Esophagus squamous epithelium (tissue), 5 donors: ENCODE data around the gene PRKCD. TPM values are rescaled to one million over a fixed set of nuclear protein-coding genes. Genes with fewer than 3 reads are reported as not detected.

ENCODE experiments used
- DNase-seq: peaks from one replicate; lab custom pipeline; 2025; lab: John Stamatoyannopoulos, UW
- H3K27ac ChIP-seq, 4 donors: fragments of 200-600 bp; sonication (generic); one replicate each; pipeline ENCODE4 v1.5.1; 2016 to 2019; ENCODE audit warnings: mild to moderate bottlenecking in 1 of 4
- H3K27me3 ChIP-seq, 4 donors: fragments of 200-600 bp; sonication (generic); 1 replicate in 3 of 4; 2 replicates in 1 of 4; pipeline versions ENCODE4 v1.5.1 to v1.6.0; 2017 to 2021; ENCODE audit warnings: antibody characterized with exemption in 1 of 4
- H3K36me3 ChIP-seq, 3 donors: fragments of 200-600 bp; sonication (generic); one replicate each; pipeline ENCODE4 v1.5.1; 2016 to 2019
- H3K4me1 ChIP-seq, 3 donors: fragments of 200-600 bp; sonication (generic); one replicate each; pipeline ENCODE4 v1.5.1; 2017 to 2019
- H3K4me3 ChIP-seq, 4 donors: fragments of 200-600 bp; sonication (generic); 1 replicate in 3 of 4; 2 replicates in 1 of 4; pipeline ENCODE4 v1.5.1; 2016 to 2019; ENCODE audit warnings: mild to moderate bottlenecking in 2 of 4, moderate library complexity in 1 of 4
- H3K9me3 ChIP-seq, 3 donors: fragments of 200-600 bp; sonication (generic); one replicate each; pipeline ENCODE4 v1.5.1; 2016 to 2019
- CTCF ChIP-seq, 6 experiments: fragments of 450-650 bp in 4 of 6; fragments of 200-600 bp in 2 of 6; sonication (generic) in 2 of 6; IDR thresholded peaks; one replicate each; pipeline ENCODE4 v1.5.1; 2016 to 2019; ENCODE audit warnings: antibody characterized with exemption in 6 of 6, mild to moderate bottlenecking in 4 of 6, moderate library complexity in 4 of 6
- POLR2A ChIP-seq, 4 donors: fragments of 450-650 bp; IDR thresholded peaks; one replicate each; pipeline ENCODE4 v1.6.1; 2017; ENCODE audit warnings: antibody characterized with exemption in 4 of 4, mild to moderate bottlenecking in 4 of 4, moderate library complexity in 3 of 4
- WGBS, 2 donors: methylation state at CpG; one replicate each; pipeline ENCODE4 v1.1.5; 2018; 5-methylcytosine and 5-hydroxymethylcytosine counted together
- intact Hi-C: fragments of 100-400 bp; cut with DNase I; formaldehyde crosslinking; loops from one replicate; pipeline ENCODE4 v1.15.0; 2022
- total RNA-seq, 4 donors: library from RNA; depleted of rRNA; stranded (reverse); fragments of >200 nt; gene quantifications; one replicate each; pipeline ENCODE4 v1.1.0, GENCODE V29; 2016
- donor health status: DM: yes; HTN: yes; CAD: no.

PRKCD gene
- total RNA-seq, 4 donors from 2014 or later: 8.8 to 21.5 (median 20.1) TPM

DNA sequence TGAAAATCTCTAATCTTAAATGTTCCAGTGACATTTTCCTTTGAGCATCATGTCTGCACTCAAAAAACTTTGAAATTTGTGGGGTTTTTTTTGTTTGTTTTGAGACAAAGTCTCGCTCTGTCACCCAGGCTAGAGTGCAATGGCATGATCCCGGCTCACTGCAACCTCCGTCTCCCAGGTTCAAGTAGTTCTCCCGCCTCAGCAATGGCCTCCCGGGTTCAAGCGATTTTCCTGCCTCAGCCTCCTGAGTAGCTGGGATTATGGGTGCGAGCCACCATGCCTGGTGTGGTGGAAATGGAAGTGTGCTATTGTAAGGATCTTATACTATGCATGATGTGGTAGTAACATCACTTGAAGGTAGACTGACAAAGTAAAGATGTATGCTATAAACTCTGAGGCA lies 52.3 kb downstream of the PRKCD start:
- Histone ChIP-seq H3K9me3 (peaks cover 0 to 6% (median 0%) of the 10 kb centered on the region in 3 donors), H3K4me3 (no peak overlapping the region), H3K27ac (no peak overlapping the region), H3K27me3 (no peaks in the 10 kb centered on the region), H3K36me3 (no peaks in the 10 kb centered on the region), H3K4me1 (no peaks in the 10 kb centered on the region)
- WGBS, 2 donors: 94% methylated on average over 3 to 7 of the region's 7 CpGs
- intact Hi-C loops: no loop called here
- TF ChIP-seq CTCF (IDR thresholded peaks at IDR 0.05) (no peak), POLR2A (IDR thresholded peaks at IDR 0.05) (no peak)
- no peak for DNase-seq

DNA sequence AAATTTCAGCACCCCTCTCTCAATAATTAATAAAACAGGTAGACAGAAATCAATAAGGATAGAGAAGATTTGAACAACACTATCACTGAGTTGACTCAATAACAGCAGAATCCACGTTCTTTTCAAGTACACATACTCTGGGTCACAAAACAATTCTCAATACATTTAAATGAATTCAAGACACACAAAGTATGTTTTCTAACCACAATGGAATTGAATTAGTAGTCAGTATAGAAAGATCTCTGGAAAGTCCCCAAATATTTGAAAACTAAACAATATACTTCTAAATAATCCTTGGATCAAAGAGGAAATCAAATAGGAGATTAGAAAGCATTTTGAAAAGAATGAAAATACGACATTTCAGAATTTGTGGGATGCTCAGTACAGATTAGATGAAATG lies 54.8 kb downstream of the PRKCD start:
- Histone ChIP-seq H3K9me3 (no peaks in the 10 kb centered on the region), H3K27ac (no peak overlapping the region), H3K27me3 (no peaks in the 10 kb centered on the region), H3K4me3 (no peak overlapping the region), H3K4me1 (peaks cover 0 to 8% (median 0%) of the 10 kb centered on the region in 3 donors), H3K36me3 (no peaks in the 10 kb centered on the region)
- intact Hi-C loops: no loop called here
- TF ChIP-seq POLR2A (IDR thresholded peaks at IDR 0.05): no peak
- TF ChIP-seq CTCF (IDR thresholded peaks at IDR 0.05): no peak
- WGBS, 2 donors: 24 to 37% methylated on average over 2 of the region's 2 CpGs
- DNase-seq: no peak

DNA sequence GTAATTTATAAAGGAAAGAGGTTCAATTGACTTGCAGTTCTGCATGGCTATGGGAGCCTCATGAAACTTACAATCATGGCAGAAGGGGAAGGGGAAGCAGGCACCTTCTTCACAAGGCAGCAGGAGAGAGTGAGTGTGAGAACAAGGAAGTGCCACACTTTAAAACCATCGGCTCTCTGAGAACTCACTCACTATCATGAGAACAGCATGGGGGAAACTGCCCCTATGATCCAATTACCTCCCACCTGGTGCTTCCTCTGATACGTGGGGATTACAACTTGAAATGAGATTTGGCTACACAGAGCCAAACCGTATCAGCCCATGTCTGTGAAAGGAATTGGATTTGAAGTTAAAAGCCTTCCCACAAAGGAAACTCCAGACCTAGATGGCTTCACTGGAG lies 55.7 kb downstream of the PRKCD start:
- TF ChIP-seq POLR2A (IDR thresholded peaks at IDR 0.05) (no peak), CTCF (IDR thresholded peaks at IDR 0.05) (no peak)
- no peak for DNase-seq
- intact Hi-C loops: no loop called here
- WGBS, 2 donors: 37 to 44% methylated on average over 3 of the region's 3 CpGs
- Histone ChIP-seq H3K27ac (no peak overlapping the region), H3K4me1 (peaks cover 0 to 8% (median 0%) of the 10 kb centered on the region in 3 donors), H3K4me3 (no peak overlapping the region), H3K27me3 (no peaks in the 10 kb centered on the region), H3K36me3 (no peaks in the 10 kb centered on the region), H3K9me3 (no peaks in the 10 kb centered on the region)

DNA sequence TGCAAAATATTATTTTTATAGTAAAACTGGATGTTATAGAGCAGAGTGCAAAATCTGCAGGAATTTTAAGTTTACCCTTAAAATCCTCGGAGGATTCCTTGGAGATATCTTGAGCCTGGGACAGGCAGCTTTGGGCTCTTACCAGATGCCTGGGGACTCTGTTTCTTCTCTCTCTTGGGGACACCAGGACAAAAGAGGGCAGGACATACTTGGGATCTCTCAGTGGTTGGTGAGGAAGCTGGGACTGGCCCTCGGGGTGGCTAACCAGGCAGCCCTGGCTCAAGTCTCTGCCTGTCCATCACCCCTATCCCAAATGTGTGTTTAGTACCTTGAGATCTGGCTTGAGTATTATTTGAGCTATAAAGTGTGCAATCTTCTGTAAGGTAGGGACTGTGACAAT lies 56.2 kb downstream of the PRKCD start:
- H3K4me1 ChIP-seq: peaks cover 0 to 8% (median 0%) of the 10 kb centered on the region in 3 donors
- no peaks in the 10 kb centered on the region for H3K9me3 ChIP-seq
- no peak overlapping the region for H3K4me3 ChIP-seq
- WGBS, 2 donors: 58 to 67% methylated on average over 2 of the region's 2 CpGs
- H3K27me3 ChIP-seq: no peaks in the 10 kb centered on the region
- TF ChIP-seq CTCF (IDR thresholded peaks at IDR 0.05): no peak
- no peak for TF ChIP-seq POLR2A (IDR thresholded peaks at IDR 0.05)
- H3K36me3 ChIP-seq: no peaks in the 10 kb centered on the region
- no peak overlapping the region for H3K27ac ChIP-seq
- intact Hi-C loops: no loop called here
- DNase-seq: no peak

- Histone ChIP-seq H3K4me3 (no peak overlapping the region), H3K4me1 (peaks cover 0 to 8% (median 0%) of the 10 kb centered on the region in 3 donors), H3K27me3 (no peaks in the 10 kb centered on the region), H3K9me3 (no peaks in the 10 kb centered on the region), H3K36me3 (peaks cover 0 to 8% (median 0%) of the 10 kb centered on the region in 3 donors), H3K27ac (no peak overlapping the region)
- DNase-seq: no peak
- TF ChIP-seq POLR2A (IDR thresholded peaks at IDR 0.05): no peak
- no peak for TF ChIP-seq CTCF (IDR thresholded peaks at IDR 0.05)
- intact Hi-C loops: no loop called here
- WGBS, 2 donors: 50 to 64% methylated on average over 1 to 2 of the region's 2 CpGs
These were observed 57.1 kb downstream of the PRKCD start for GRCh38 chr3:53218131-53218530.
